ENCODE data around the gene NCAPD3.

GRCh38 chr11:134266440-134266839, 42.7 kb upstream of the NCAPD3 start:
- no peak for TF ChIP-seq CTCF (conservative IDR thresholded peaks at IDR 0.05)
- TF ChIP-seq EZH2 (IDR thresholded peaks at IDR 0.05; ENCODE audit: low read depth) = no peak
